AG04450 (cell line): ENCODE data around the gene BBS9. TPM values are rescaled to one million over a fixed set of nuclear protein-coding genes. Genes with fewer than 3 reads are reported as not detected.

ENCODE experiments used
- CTCF ChIA-PET: fragments of 300-600, 350-600 bp; formaldehyde crosslinking; extraction: SDS; loops from one replicate; lab custom pipeline; 2022; ENCODE audit warnings: antibody characterized with exemption, inconsistent platforms; lab: Charles Lee
- POLR2A ChIA-PET: fragments of 350-600 bp; formaldehyde crosslinking; extraction: SDS; loops from one replicate; lab custom pipeline; 2021; ENCODE audit warnings: antibody characterized with exemption, inconsistent platforms; lab: Yijun Ruan, JAX
- DNase-seq: peaks from one replicate; pipeline ENCODE4 v3.0.0-alpha.2; 2011; ENCODE audit warnings: low read depth, low spot score
- H3K27ac ChIP-seq: one replicate; pipeline ENCODE4 v1.5.1; 2012; ENCODE audit warnings: low read depth, low read length, control low read depth
- H3K27me3 ChIP-seq: one replicate; pipeline ENCODE4 v1.6.0; 2012; ENCODE audit warnings: low read length; ENCODE audit not compliant: control insufficient read depth, insufficient read depth
- H3K4me3 ChIP-seq: 2 replicates; pipeline ENCODE4 v1.5.1; 2011; ENCODE audit warnings: mild to moderate bottlenecking, low read depth, low read length, control low read depth
- H3K9me3 ChIP-seq: 2 replicates; pipeline ENCODE4 v1.5.1; 2012; ENCODE audit warnings: low read length; ENCODE audit not compliant: control insufficient read depth, insufficient read depth
- polyA plus RNA-seq: library from polyadenylated mRNA; depleted of rRNA; stranded (reverse); fragments of >200 nt; gene quantifications from 2 replicates; pipeline ENCODE4 v1.2.3, GENCODE V29; 2011
- TF ChIP-seq, protein P1 (sequence below): IDR thresholded peaks from 2 replicates; pipeline ENCODE4 v1.5.1; 2011; ENCODE audit warnings: low read depth, low read length, control low read depth, inconsistent platforms

BBS9 gene
- polyA plus RNA-seq, 1 experiment = 15.6 TPM

DNA sequence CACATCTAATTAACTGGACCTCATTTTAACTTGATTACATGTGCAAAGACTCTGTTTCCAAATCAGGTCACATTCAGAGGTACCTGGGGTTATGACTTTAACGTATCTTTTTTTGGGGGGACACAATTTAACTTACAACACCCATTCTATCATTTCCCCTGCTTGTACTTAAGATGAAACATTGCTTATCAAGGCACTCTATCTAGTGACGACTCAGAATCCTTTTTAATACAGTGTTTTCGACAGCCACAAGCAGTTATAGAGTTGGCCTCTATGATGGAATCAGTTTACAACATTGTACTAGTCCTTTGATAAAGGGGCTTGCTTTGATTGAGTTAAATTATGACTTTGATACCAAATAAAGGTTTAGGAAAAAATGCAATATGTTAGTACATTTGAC, 22.7 kb downstream of the BBS9 start:
- no peak for DNase-seq
- no peaks in the 10 kb centered on the region for H3K9me3 ChIP-seq
- no peak overlapping the region for H3K27ac ChIP-seq
- ChIA-PET CTCF (interaction anchor here (0.6 to 1.2 kb wide), 2 partner anchors 34 to 166 kb away, joined by 3 to 7 read pairs; no protein-coding TSS in a partner anchor), POLR2A (no interaction called here)
- H3K27me3 ChIP-seq = no peaks in the 10 kb centered on the region
- no peak overlapping the region for H3K4me3 ChIP-seq
- TF ChIP-seq, protein P1, sequence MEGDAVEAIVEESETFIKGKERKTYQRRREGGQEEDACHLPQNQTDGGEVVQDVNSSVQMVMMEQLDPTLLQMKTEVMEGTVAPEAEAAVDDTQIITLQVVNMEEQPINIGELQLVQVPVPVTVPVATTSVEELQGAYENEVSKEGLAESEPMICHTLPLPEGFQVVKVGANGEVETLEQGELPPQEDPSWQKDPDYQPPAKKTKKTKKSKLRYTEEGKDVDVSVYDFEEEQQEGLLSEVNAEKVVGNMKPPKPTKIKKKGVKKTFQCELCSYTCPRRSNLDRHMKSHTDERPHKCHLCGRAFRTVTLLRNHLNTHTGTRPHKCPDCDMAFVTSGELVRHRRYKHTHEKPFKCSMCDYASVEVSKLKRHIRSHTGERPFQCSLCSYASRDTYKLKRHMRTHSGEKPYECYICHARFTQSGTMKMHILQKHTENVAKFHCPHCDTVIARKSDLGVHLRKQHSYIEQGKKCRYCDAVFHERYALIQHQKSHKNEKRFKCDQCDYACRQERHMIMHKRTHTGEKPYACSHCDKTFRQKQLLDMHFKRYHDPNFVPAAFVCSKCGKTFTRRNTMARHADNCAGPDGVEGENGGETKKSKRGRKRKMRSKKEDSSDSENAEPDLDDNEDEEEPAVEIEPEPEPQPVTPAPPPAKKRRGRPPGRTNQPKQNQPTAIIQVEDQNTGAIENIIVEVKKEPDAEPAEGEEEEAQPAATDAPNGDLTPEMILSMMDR = no peak

DNA sequence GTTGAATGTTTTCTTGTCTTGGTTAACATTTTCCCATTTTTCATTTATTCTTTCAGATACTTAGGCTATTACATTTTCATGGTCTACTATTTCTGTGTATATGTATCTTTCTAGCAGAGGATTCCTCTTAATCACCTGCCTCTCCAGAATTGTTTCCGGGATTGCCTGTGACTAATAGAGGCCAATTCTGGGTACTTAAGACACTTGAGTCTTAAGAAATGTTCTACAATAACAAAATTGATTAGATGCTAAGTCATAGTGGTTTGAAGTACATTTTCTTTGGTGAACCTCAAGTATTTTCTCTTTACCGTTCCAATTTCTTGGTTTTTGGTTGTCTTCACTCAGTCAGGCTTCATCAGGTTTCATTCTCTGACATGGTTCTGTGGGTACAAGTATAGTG, 26.4 kb downstream of the BBS9 start:
- no peak overlapping the region for H3K4me3 ChIP-seq
- H3K27ac ChIP-seq = no peak overlapping the region
- no peak for DNase-seq
- no peaks in the 10 kb centered on the region for H3K9me3 ChIP-seq
- CTCF ChIA-PET = no interaction called here
- TF ChIP-seq, protein P1 = no peak
- POLR2A ChIA-PET = no interaction called here
- H3K27me3 ChIP-seq = no peaks in the 10 kb centered on the region

DNA sequence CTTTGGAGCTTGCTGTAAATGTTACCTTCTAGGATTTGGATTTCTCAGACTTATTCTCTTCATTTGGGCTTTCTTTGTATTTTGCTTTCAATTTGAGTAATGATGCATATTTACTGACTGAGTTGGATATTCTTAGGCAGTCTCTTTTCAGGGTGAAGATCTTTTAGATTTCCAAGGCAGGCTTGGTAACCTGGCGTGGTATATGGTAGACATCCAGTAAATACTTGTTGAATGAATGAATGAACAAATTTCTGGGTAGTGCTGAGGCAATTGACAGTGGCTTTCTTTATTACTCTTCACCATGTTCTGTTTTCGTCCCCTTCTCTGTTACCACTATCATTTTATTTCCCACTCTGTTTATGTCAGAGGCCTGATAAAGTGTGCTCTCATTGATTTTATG, 27.1 kb downstream of the BBS9 start:
- Histone ChIP-seq H3K27ac (no peak overlapping the region), H3K9me3 (no peaks in the 10 kb centered on the region), H3K4me3 (no peak overlapping the region), H3K27me3 (no peaks in the 10 kb centered on the region)
- DNase-seq = no peak
- TF ChIP-seq, protein P1 = no peak
- CTCF ChIA-PET = interaction anchor here (0.6 kb wide), 1 partner anchor 891 kb away, joined by 3 read pairs; no protein-coding TSS in a partner anchor
- POLR2A ChIA-PET = no interaction called here

DNA sequence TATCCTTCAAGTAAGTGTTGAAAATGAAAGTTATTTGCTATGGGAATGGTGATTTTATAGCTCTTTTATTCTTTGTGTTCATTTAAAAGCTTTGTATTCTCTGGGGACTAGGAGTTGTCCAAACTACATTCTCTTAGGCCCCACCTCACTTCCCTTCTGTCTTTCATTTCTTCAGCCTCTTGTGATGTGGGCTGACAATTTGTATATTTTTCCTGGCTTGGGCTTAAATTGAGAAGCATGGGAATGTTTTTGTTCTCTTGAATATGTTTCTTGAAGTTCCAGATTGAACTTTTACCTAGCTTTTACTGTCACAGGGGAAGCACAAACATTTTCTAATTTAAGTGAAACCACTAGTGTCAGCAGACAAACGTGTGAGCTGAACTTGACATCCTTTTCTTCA, 27.9 kb downstream of the BBS9 start:
- no peaks in the 10 kb centered on the region for H3K27me3 ChIP-seq
- ChIA-PET POLR2A (no interaction called here), CTCF (interaction anchor here (0.6 to 0.7 kb wide), 2 partner anchors 14 to 49 kb away, joined by 3 read pairs; no protein-coding TSS in a partner anchor)
- no peak overlapping the region for H3K4me3 ChIP-seq
- DNase-seq = no peak
- H3K9me3 ChIP-seq = no peaks in the 10 kb centered on the region
- H3K27ac ChIP-seq = no peak overlapping the region
- TF ChIP-seq, protein P1 = no peak

DNA sequence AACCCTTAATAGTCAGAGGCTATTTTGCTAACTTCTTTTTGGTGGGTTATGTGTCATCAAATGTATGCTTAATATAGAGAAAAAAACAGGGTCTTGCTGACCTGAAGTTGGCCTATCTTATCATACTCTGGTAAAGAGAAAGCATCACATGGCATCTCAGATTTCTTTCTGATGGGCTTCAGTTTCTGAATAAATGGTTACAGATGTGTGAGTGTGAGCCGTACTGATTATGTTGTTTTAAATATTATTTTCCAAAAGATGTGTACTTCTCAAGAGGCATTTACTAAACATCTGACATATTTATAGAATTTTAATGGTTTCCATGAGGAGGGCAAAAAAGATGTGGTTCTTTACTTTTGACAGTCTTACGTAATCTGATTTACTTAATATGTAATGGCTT, 28.4 kb downstream of the BBS9 start:
- ChIA-PET CTCF (no interaction called here), POLR2A (no interaction called here)
- TF ChIP-seq, protein P1 = no peak
- H3K27ac ChIP-seq = no peak overlapping the region
- no peaks in the 10 kb centered on the region for H3K27me3 ChIP-seq
- no peaks in the 10 kb centered on the region for H3K9me3 ChIP-seq
- no peak overlapping the region for H3K4me3 ChIP-seq
- DNase-seq = no peak
